Measurements from ENCODE around the gene KDM6A.

DNA sequence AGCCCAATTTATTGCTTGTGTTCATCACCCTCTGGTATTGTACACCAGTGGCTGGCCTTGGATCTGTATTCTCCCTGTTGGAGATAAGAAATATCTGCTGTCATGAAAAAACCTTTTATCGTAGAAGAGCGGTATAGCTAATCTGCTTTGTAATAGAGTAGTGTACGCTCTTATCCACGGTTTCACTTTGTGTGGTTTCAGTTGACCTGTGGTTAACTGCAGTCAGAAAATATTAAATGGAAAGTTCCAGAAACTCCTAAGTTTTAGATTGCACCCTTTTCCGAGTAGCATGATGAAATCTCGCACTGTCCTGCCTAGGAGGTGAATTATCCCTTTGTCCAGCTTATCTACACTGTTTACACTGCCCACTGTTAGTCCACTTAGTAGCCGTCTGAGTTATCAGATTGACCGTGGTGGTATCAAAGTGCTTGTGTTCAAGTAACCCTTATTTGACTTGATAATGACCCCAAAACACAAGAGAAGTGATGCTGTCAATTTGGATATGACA is 42.4 kb downstream of the KDM6A start:
- TF ChIP-seq EZH2 (IDR thresholded peaks at IDR 0.05; ENCODE audit: borderline replicate concordance, low read depth, low read length, poor library complexity, severe bottlenecking) (no peak), CTCF (conservative IDR thresholded peaks at IDR 0.05; ENCODE audit: low read depth, low read length) (no peak)

Measured in A673 (cell line).